Type B pancreatic cell (in vitro differentiated cells): Measurements from ENCODE around the gene ING3. TPM values are rescaled to one million over a fixed set of nuclear protein-coding genes. Genes with fewer than 3 reads are reported as not detected.
A peak's percentile ranks its signal among the peaks of the same experiment; 100 is the strongest.

ENCODE experiments used
- DNase-seq: peaks from one replicate; pipeline ENCODE4 v3.0.0; 2021; ENCODE audit warnings: mixed read lengths; ENCODE audit not compliant: unreplicated experiment; ENCODE audit errors: extremely low spot score
- H3K27ac Mint-ChIP-seq: 2 replicates; pipeline ENCODE4 v1.8.0; 2021; ENCODE audit warnings: mild to moderate bottlenecking, mixed read lengths
- H3K27me3 Mint-ChIP-seq: 2 replicates; pipeline ENCODE4 v1.8.0; 2021; ENCODE audit warnings: mixed read lengths
- H3K36me3 Mint-ChIP-seq: 2 replicates; pipeline ENCODE4 v1.8.0; 2021; ENCODE audit warnings: mixed read lengths
- H3K4me1 Mint-ChIP-seq: one replicate; pipeline ENCODE4 v1.8.0; 2021; ENCODE audit warnings: mixed read lengths; ENCODE audit not compliant: unreplicated experiment
- H3K4me3 Mint-ChIP-seq: 2 replicates; pipeline ENCODE4 v1.8.0; 2021; ENCODE audit warnings: mild to moderate bottlenecking, mixed read lengths
- H3K9me3 Mint-ChIP-seq: 2 replicates; pipeline ENCODE4 v1.8.0; 2021; ENCODE audit warnings: mixed read lengths
- total RNA-seq: library from RNA; stranded (reverse); gene quantifications from 2 replicates; pipeline ENCODE4 v1.2.1, GENCODE V29; 2021; ENCODE audit warnings: low replicate concordance
- TF ChIP-seq, protein P1 (sequence below): fragments of 200-600 bp; sonication (generic); conservative IDR thresholded peaks from 2 replicates; pipeline ENCODE4 v1.5.0; 2021; ENCODE audit warnings: antibody characterized with exemption, mild to moderate bottlenecking

The ING3 gene
- total RNA-seq, 1 donor from 2014 or later, result 20.7 TPM

DNA sequence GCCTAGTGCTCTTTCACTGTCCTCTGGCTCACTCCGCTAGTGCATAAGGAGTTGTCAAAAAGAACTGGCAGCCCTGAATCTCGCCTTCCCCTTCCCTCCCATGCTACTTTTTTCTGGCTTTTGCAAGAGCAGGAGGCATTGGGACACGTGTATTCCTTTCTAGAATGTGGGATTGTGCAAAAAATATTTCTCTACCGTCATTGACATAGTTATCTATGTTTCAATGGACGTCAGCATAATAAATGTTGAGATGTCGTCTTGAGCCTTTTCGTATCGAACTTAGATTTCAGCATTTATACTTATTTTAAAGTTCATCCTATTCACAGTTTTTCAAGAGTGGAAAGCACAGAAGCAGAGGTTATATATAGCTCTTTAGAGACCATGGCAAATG is 727 bp downstream of the ING3 start:
- H3K27ac Mint-ChIP-seq, result peak overlapping the region; percentile 99
- peak overlapping the region; percentile 98 for H3K4me3 Mint-ChIP-seq
- H3K4me1 Mint-ChIP-seq, result peaks cover 15% of the 10 kb centered on the region
- H3K27me3 Mint-ChIP-seq, result no peaks in the 10 kb centered on the region
- no peaks in the 10 kb centered on the region for H3K9me3 Mint-ChIP-seq
- TF ChIP-seq, protein P1, sequence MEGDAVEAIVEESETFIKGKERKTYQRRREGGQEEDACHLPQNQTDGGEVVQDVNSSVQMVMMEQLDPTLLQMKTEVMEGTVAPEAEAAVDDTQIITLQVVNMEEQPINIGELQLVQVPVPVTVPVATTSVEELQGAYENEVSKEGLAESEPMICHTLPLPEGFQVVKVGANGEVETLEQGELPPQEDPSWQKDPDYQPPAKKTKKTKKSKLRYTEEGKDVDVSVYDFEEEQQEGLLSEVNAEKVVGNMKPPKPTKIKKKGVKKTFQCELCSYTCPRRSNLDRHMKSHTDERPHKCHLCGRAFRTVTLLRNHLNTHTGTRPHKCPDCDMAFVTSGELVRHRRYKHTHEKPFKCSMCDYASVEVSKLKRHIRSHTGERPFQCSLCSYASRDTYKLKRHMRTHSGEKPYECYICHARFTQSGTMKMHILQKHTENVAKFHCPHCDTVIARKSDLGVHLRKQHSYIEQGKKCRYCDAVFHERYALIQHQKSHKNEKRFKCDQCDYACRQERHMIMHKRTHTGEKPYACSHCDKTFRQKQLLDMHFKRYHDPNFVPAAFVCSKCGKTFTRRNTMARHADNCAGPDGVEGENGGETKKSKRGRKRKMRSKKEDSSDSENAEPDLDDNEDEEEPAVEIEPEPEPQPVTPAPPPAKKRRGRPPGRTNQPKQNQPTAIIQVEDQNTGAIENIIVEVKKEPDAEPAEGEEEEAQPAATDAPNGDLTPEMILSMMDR, result no peak
- no peak for DNase-seq
- peaks cover 12% of the 10 kb centered on the region for H3K36me3 Mint-ChIP-seq

DNA sequence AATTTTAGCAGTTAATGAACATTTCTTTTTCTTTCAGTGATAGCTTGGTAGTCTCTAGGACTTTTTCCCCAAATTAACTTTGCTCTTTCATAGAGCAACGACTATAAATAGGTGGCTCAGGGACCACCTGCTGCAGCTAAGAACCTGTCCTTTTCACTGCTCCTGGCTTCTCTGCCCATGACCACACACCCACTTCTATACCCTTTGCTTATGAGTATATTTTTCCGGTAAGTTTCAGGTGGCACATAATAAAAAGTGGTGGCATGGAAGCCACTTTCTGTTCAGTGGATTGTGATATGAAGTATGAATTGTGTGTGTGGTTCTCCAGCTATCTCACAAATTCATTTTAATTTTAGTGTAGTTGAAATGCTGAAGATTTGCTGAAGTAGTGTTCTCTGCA is 1.2 kb downstream of the ING3 start:
- TF ChIP-seq, protein P1, result no peak
- Mint-ChIP-seq H3K27me3 (no peaks in the 10 kb centered on the region), H3K4me3 (peak overlapping the region; percentile 98), H3K27ac (peak overlapping the region; percentile 99), H3K9me3 (no peaks in the 10 kb centered on the region), H3K4me1 (peaks cover 15% of the 10 kb centered on the region), H3K36me3 (peaks cover 14% of the 10 kb centered on the region)
- DNase-seq, result no peak

DNA sequence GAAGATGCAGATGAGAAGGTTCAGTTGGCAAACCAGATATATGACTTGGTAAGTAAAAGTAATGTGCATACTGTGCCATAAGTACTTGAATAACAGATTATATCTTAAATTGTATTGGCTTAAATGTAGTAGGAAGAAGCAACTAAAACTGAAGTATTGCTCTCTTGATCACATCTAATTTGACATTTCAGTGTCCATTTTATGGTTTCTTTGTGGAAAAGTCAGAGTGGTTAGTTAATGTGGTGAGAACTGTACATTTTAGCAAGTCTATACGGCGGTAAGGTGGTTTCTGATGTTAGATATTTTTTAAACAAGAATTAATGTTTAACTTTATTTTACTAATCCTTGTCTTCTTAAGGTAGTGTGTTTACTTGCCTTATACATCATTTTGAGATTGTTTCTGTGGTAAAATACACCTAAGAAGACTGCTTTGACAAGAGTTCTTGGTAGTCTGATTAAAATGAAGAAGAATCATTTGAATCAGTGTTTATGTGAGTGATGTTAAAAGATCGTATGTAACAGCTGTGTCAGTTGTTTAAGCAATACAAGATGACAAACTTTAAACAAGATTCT is 5.1 kb downstream of the ING3 start:
- Mint-ChIP-seq H3K27ac (no peak overlapping the region), H3K27me3 (no peaks in the 10 kb centered on the region), H3K36me3 (peaks cover 28% of the 10 kb centered on the region), H3K4me1 (peaks cover 9% of the 10 kb centered on the region), H3K9me3 (no peaks in the 10 kb centered on the region), H3K4me3 (no peak overlapping the region)
- DNase-seq, result no peak
- TF ChIP-seq, protein P1, result no peak

DNA sequence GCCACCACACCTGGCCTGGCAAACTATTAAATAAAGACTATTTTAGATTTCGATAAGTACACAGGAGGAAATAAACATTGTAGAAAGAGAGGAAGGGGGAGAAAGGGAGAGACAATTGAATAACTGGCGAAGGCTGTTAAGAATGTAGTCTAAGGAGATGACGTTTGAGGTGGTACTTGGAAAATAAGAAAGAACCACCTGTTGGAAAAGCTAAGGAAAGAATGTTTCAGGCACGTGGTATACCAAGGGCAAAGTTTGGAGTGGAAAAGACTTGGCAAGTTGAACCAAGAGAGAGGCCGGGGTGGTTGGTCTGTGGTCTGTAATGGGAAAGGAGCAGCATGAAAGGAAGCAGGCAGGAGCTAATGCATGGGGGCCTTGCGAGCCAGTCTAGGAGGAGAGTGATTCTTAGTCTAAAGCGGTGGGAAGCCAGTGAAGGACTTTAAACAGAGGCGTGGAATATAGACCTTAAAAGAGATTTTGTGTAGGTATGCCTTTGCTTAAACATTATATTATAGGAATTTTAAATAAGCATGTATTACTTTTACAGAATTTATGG is 9.4 kb downstream of the ING3 start:
- TF ChIP-seq, protein P1, result no peak
- no peak for DNase-seq
- H3K36me3 Mint-ChIP-seq, result peaks cover 32% of the 10 kb centered on the region
- peaks cover 4% of the 10 kb centered on the region for H3K4me1 Mint-ChIP-seq
- no peaks in the 10 kb centered on the region for H3K9me3 Mint-ChIP-seq
- H3K27me3 Mint-ChIP-seq, result no peaks in the 10 kb centered on the region
- no peak overlapping the region for H3K4me3 Mint-ChIP-seq
- H3K27ac Mint-ChIP-seq, result no peak overlapping the region

DNA sequence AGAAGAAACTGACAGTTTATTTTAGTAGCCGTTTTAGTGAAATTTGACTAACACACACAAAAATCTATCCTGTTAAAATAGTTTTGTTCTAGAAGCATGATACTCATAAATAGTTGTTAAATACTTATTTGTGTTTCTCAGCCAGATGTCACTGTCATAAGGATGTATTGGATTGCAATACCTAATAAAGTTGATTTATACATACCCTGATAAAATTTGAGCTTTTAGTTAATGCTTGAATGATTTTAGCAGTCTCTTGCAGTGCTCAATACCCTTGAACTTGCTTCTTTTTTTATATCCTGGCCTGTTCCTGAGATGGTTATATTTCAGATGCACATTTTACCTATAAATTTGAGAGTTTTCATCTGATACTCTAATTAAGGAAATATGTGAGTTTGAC is 10.1 kb downstream of the ING3 start:
- peaks cover 4% of the 10 kb centered on the region for H3K4me1 Mint-ChIP-seq
- no peaks in the 10 kb centered on the region for H3K9me3 Mint-ChIP-seq
- no peaks in the 10 kb centered on the region for H3K27me3 Mint-ChIP-seq
- no peak overlapping the region for H3K4me3 Mint-ChIP-seq
- H3K36me3 Mint-ChIP-seq, result peaks cover 33% of the 10 kb centered on the region
- TF ChIP-seq, protein P1, result no peak
- no peak overlapping the region for H3K27ac Mint-ChIP-seq
- no peak for DNase-seq
